Renal cortical epithelial cell (primary cell): ENCODE measurements around the gene ERICH4. TPM values are rescaled to one million over a fixed set of nuclear protein-coding genes. Genes with fewer than 3 reads are reported as not detected.
"Not testable (repeated sequence)": the region's sequence is repeated elsewhere in the genome, so short reads cannot be mapped to it uniquely, and the experiment has no call there.

ENCODE experiments used
- DNase-seq: peaks from one replicate; pipeline ENCODE4 v3.0.0-alpha.2; 2011; ENCODE audit warnings: low read depth
- total RNA-seq: library from RNA; depleted of rRNA; stranded (reverse); fragments of >200 nt; gene quantifications from 2 replicates; pipeline ENCODE4 v1.2.3, GENCODE V29; 2014

The ERICH4 gene
- total RNA-seq, 1 donor from 2014 or later, result not detected

DNA sequence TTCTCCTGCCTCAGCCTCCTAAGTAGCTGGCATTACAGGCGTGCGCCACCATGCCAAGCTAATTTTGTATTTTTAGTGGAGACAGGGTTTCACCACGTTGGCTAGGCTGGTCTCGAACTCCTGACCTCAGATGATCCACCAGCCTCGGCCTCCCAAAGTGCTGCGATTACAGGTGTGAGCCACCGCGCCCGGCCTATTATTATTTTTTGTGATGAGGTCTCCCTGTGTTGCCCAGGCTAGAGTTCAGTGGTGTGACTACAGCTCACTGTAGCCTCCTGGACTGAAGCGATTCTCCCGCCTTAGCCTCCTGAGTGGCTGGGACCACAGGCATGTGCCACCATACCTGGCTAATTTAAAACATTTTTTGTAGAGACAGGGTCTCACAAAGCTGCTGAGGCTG, 7.6 kb upstream of the ERICH4 start:
- DNase-seq, result not testable (repeated sequence)

DNA sequence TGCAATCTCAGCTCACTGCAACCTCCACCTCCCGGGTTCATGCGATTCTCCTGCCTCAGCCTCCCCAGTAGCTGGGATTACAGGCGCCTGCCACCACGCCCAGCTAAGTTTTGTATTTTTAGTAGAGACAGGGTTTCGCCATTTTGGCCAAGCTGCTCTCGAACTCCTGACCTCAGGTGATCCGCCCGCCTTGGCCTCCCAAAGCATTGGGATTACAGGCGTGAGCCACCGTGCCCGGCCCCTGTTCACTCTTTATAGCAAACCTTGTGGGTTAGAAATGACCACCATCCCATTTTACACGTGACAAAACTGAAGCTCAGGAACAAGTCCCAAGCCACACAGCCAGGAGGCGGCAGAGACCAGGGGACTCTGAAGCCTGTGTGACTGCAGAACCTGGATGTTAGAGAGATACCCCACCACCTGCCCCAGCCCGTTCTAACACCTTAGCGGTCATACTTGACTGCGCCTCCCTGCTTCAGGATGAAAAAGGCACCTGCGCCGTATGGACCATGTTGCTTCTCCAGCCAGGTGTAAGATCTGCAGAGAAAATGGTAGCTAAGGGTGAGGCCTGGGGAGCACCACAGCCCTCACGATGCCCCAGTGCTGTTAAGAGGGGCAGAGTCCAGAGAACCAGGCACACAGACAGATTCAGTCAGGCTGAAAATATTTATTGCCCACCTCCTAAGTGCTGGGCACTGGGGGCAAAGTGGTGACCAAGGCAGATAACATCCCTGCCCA, 6.9 kb upstream of the ERICH4 start:
- DNase-seq, result no peak

DNA sequence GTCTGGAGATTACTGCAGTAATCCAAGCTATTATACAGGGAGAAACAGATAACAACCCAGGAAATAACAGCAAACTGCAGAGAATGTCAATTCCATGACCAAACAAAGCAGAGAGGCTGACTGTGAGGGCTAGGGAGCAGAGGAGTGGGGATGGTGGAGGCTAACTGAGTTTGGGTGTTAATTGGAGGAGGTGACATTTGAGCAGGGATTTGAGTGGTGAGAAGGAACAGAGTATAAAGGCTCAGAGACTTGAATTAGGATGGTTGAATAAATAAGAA, 6.3 kb upstream of the ERICH4 start:
- no peak for DNase-seq

DNA sequence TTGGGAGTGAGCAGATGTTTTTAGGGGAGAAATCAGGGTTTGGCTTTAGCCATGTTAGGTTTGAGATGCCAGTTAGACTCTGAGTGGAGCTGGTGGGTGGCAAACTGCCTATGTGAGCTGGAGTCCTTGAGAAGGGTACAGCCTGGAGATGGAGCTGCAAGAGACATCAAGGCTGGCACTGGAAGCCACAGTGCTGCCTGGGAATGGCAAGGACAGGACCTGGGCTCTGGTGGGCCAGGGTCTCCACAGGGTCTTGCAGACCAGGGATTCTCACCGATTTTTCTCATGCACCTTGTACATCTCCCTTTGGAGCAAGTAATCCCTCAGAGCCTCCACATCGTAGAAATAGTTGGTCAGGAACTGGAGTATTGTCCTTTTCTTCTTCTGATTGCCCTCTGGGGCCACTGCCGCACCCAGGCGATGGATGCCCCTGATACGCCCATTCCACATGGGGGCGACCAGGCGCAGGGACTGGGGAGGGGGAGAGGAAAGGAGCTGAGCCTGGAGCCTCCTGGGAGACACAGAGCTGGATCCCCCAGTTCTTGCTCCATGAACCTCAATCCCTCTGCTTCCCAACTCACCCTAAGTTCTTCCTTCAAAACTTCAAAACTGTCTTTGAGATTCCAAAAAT, 4.9 kb upstream of the ERICH4 start:
- no peak for DNase-seq

DNA sequence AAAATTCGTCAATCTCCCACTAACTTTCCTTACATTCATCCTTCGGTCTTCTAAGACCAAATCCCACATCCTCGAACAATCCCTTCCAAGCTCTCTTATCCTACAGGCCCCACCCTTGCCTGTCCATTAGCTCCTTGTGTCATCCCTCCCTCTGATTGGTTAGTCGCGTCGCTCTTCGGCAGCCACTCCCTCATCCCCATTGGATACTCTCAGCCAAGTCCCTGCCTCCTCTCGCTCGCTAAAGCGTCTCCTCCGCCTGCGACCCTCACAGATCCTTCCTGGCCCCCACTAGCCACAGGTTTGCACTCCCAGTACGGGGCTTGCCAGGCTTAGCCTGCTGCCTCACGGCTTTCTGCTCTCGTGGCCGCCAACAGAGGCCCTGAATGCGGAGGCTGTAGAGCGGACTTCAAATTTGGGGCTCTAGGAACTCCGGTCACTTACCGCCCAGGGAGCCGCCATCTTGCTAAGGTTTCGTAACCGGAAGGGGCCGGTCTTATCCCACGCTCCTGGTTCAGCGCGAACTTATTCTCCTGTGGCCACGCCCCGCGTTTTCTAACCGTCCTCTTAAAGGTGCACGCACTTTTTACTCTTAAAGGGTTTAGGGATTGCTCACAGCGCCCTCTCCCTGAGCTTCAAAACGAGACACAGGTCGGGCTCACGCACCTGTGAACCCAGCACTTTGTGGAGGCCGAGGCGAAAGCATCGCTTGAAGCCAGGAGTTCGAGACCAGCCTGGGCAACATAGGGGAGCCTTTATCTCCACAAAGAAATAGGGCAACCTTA, 3.3 kb upstream of the ERICH4 start, which contains the start of gene DMAC2:
TSS of gene DMAC2 (minus strand) at position 472 of the 782 bp plus-strand sequence. CDS start at position 459, 13 bp downstream.
- peak; percentile 96 for DNase-seq

DNA sequence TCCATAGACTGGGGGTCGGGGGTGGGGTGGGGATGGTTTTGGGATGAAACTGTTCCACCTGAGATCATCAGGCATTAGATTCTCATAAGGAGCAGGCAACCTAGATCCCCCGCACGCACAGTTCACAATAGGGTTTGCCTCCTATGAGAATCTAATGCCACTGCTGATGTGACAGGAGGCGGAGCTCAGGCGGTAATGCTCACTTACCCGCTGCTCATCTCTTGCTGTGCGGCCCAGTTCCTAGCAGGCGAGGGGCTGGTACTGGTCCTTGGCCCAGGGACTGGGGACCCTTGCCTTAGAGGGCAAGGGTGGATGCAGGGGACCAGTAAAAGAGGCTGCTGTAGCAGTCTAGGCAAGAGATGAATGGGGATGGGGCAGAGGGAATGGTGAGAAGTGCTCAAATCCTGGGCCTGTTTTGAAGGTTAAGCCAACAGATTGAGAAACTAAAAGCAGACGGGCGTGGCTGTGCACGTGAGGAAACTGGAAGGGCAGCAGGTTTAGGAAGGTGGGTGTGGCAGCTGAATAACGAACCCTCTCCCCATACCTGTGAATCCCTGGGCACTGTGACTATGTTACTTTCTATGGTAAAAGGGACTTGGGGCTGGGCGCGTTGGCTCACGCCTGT, 1.5 kb upstream of the ERICH4 start:
- DNase-seq, result no peak

DNA sequence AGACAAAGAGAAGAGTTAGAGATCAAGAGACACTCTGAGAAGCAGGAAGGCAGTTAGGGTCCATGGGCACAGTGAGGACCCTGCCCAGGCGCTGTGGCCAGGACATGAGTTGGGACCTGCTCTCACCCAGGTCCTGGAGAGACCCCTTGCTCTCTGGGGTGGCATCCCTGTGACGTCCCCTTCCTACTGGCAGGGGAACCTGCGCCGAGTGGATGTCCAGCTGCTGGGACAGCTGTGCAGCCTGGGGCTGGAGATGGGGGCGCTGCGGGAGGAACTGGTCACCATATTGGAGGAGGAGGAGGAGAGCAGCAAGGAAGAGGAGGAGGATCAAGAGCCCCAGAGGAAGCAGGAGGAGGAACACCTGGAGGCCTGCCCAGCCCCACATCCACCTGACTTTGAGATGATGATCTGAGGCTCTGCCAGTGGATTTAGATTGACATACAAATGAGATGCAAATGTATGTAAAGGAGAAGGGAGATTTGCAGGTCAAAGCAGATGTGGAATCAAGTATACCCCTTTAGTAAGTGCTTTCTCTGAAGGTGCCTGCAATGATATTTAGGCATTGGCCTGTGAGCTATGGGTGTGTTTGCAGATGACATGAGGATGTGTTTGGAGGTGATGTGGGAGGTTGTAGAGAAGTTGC, 978 bp downstream of the ERICH4 start:
- DNase-seq, result no peak

DNA sequence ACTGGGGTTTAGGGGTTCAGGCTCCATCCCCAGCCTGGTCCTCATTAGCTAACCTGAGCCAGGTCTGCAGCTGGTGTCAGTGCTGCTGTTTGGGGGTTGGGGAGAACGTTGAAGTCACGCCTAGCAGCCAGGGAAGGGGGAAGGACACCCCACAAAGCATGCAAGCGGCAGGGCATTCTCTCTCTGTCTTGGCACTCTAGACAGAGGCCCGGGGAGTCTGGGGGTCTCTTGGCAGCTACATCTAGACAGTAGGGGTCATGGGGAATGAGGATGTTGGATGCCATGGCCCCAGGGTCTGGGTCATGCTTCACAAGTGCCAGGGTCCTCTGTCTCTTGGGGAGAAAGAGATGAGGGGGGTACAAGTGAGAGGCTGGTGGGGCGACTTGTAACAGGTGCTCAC, 2.6 kb downstream of the ERICH4 start:
- DNase-seq, result no peak

DNA sequence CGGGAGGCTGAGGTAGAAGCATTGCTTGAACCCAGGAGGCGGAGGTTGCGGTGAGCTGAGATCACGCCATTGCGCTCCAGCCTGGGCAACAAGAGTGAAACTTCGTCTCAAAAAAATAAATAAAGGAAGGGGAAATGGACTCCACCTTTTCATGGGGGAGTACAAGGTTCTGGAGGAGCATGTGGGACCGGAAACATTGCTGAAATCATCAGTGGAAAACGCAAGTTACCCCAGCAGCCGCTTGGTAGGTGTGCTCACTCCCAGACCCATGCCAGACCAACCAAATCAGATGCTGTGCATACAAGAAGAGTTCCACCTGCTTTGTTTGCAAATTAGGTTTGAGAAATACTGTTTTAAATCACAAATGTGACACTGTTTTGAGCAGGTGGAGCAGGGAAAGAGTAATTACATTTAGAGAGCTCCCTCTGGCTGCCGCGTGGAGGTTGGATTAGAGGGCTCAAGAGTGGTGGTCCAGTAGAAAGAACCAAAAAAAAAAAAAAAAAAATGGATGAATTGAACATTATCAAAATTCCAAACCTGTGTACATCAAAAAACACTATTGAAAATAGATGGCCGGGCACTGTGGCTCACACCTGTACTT, 4.9 kb downstream of the ERICH4 start:
- DNase-seq, result no peak

DNA sequence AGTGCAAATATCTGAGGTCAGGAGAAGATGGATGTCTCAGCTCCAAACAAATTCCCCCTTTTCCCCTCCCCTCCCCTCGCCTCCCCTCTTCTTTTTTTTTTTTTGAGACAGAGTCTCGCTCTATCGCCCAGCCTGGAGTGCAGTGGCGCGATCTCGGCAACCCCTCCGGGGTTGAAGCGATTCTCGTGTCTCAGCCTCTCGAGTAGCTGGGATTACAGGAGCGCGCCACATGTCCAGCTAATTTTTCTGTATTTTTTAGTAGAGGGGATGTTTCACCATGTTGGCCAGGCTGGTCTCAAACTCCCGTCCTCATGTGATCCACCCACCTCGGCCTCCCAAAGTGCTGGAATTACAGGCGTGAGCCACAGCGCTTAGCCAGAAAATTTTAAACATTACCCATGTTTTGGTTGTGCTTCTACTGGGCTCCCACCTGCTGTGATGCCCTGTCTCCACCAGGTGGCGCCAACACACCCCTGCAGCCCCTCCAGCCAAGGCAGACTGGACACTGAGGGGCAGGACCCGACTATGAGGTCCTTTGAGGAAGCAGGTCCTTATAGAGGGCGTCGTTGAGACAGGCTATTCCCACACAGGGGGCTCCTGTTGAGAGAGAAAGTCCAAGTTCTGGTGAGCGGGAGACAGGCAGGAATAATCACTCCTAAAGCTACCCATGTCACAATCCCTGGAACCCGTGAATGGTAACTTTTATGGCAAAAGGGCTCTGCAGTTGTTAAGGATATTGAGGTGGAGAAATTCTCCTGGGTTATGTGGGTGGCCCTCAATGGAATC, 6.3 kb downstream of the ERICH4 start:
- peak; percentile 25 for DNase-seq

DNA sequence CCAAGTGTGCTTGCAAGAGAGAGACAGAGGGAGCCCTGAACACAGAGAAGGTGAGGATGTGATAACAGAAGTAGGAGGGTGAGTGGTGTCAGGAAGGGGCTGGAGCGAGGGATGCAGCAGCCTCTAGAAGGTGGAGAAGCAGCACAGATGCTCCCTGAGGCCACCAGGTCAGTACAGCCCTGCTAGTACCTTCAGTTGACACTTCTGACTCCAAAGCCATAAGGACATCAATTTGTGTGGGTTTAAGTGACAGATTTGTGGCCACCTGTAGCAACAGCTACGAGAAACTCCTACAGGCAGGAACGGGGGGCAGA, 6.9 kb downstream of the ERICH4 start:
- DNase-seq, result no peak

DNA sequence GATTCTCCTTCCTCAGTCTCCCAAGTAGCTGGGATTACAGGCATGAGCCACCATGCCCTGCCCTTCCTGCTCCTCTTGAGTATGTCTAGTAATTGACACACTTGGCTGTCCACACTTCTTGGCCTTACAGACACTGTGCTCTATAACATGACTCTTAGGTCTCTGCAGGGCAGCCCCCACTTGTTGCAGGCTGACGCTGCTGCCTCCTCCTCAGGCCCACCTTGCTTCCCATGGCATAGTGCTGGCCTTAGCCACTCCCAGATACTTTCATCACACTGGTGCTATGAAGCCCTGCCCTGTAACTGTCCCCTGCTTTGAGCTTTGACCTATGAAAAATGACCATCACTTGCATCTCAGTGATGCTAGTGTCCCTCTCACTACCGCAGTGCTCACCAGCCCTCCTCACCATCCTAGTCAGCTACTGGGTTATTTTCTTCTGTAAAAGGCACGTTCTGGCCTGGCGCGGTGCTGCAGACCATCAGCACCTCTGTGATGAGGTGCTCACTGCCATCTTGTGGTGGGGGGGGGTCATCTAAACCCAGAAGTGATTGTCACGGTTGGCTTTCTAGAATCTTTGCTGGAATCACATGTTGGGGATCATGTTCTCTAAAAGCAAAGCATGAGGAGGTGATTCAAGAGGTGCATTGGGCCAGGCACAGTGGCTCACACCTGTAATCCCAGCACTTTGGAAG, 9.8 kb downstream of the ERICH4 start:
- DNase-seq, result no peak

DNA sequence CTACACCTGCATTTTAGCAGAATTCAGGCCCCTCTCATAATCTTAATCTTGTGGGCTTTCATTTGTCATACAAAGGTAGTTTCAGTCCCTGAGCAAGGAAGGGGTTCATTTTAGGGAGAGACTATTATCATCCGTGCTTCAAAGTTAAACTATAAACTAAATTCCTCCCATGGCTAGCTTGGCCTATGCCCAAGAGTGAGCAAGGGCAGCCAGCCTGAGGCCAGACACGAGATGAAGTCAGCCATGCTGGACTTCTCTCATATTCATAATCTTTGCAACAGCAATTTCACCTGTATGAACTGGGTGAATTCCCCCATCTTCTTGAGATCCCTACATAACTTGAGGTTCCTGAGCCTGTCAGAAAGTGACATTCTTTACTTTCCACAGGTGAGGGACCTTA, 13.0 kb downstream of the ERICH4 start:
- DNase-seq, result no peak

DNA sequence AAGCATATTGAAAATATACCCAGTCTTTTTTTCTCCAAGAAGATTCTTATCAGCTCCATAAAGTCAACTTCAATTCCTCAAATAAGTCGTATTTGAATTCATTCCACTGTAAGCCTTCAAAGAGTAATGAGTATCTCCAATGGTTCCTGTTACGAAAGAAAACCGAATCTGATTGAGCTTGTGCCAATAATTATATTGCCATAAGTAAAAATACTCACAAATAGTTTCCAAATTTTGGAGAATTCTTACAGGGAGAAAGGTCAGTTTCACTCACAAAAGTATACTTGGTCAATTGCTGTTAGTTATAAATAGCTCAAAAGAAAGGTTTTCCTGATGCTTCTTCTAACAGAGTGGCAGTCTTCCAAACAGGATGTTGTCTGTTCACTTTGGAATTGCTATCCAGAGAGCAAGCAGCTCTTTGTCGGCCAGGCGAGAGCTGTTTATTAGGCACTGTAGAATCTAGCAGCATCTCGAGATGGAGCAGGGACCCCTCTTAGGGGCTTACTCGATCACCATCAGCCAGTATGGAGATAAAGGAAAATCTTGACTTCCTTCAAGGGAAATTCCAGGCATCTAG, 13.5 kb downstream of the ERICH4 start:
- DNase-seq, result no peak

DNA sequence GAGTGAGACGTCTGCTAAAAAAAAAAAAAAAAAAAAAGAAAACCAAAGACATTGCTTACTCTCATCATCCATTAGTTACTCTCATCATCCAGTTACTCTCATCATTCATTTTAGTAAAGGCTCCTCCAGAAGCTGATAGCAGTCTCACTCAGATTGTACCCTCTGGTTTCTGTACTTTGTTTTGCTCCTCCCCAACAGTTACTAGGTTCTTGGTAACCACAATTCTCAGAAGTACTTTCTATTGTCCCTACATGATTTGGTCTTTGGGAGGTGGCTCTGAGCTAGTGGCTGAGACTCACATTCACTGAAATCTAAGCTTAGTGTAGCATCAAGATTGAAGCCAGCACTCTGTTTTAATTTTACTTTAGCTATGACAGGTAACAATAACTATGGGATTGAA, 14.3 kb downstream of the ERICH4 start:
- DNase-seq, result no peak

DNA sequence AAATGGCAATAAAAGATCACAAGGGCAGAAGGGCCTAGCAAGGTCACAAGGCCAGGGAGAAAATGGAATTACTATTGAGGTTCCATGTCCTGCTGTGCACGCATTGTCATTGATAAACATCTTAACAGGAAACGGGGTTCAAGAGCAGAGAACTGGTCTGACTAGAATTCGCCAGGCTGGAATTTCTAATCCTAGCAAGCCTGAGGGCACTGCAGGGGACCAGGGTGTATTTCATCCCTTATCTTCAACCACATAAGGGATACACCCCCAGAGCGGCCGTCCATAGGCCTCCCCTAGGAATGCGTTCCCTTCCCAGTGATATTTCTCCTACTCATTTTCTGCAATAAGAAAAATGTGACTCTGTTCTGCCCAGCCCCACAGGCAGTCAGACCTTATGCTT, 19.5 kb downstream of the ERICH4 start:
- no peak for DNase-seq

DNA sequence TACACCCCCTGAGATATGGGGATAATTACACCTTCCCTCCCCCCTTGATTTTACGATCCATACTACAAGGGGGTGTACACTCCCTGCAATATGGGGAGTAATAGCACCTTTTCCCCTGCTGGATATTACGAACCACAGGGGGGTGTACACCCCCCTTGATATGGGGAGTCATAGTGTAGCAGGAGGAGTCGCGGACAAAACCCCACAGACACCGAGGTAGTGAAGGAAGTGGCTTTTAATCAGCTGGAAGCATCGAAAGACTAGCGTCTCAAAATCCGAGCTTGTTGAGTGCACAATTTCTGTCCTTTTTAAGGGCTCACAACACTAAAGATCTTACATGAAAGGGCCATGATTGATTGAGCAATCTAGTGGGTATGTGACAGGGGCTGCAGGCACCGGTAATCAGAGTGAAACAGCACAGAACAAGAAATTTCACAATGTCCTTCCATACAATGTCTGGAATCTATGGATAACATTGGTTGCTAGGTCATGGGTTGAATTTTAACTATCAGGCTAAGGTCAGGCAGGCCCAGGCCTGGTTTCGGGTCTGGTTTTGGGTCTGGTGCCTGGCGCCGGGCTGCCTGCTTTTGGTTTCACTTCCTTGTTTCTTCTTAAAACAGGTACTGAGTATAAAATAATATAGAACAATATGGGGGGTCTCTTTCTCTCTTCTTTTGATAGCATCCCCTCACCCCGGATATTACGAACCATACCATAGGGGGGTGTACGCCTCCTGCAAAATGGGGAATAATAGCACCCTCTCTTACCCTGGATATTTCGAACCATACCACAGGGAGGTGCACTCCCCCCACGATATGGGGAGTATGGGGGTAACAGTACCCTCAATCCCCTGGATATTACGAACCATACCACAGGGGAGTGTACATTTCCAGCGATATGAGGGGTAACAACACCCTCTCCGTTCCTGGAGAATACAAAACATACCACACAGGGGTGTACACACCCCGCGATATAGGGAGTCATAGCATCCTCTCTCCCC, 20.6 kb downstream of the ERICH4 start:
- DNase-seq, result not testable (repeated sequence)

DNA sequence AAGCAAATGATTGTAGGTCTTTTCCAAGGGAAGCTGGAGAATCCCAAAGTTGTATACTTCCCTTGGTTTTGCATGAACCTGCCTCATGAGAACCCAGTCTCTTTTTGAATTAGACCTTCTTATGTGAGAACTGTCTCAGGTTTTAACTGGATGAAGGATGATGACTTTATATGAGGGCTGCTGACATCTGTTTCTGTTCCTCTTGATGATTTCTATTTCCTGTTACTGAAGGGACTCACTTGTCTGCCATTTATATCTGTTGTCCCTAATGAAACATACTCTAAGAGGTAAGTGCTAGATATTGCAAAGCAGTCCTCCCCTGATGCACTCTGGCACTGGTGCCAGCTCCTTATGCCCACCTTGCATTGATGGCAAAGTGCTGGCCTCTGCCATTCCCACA, 33.6 kb downstream of the ERICH4 start:
- DNase-seq, result no peak

DNA sequence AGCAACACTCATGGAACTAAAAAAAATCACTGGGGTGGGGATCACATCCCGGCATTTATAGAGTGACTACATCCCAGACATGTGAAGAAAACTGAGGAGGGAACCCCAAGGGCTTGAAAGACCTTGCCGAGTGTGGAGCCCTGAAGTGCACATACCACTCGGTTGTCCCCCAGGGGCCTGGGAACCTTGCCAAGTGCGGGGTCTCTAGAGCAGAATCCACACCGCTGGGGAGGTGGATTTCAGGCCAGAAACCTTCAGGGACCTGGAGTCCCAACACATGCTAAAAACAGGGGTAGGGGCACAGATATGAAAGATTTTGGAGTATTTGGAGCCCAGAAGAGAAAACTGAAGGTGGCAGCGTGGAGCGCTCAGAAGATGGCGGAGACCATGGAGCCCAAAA, 35.2 kb downstream of the ERICH4 start:
- DNase-seq, result no peak
